Stimulated activated CD4-positive, alpha-beta T cell treated with anti-CD3 and anti-CD28 coated beads, Interleukin-4, amount 100 ng/mL, for 4 hours (primary cell): Measurements from ENCODE around the gene ST3GAL4.
"Not testable (repeated sequence)": the region's sequence is repeated elsewhere in the genome, so short reads cannot be mapped to it uniquely, and the experiment has no call there.

ENCODE experiments used
- DNase-seq, 2 experiments: peaks; one replicate each; pipeline ENCODE4 v3.0.0-alpha.2; 2020

ST3GAL4 gene

GRCh38 chr11:126366064-126366822, 10.8 kb downstream of the ST3GAL4 start:
- no peak for DNase-seq

DNA sequence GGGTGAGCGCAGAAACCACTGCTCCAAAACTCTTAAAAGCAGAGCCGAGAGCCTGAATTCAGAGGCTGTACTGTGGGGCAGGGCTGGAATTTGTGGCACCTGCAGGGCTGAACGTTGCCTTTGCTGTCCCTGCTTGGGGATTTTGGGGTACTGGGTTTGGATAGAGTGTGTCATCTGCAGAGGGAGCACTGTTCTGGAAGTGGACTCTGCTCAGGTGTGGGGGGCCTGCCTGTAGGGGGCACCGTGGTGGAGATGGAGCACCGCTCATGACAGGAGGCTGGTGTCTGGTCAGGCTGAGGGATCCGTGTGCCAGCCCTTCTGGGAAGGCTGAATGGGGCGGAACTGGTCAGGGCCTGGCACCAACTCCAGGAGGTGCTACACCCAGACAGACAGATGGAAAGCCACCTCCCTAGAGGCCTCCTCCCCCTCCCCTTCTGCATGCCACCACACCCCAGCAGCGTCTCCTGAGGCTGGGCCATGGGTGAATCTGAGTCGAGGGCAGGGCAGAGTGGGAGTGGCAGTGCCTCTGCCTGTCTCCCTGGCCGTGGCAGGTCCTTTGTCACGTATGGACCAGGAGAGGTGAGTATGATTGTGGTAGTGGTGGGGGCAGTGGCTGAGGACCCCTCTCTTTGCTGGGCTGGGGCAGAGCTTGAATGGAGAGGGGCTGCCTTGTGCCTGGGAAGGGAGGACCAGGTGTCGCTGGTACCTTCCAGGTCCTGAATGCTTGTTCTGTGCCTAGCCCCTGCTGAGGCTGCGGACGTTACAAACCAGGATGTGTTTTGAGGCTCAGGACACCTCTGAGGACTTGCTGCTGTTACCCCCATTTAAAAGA, 11.6 kb downstream of the ST3GAL4 start:
- not testable (repeated sequence) for DNase-seq

DNA sequence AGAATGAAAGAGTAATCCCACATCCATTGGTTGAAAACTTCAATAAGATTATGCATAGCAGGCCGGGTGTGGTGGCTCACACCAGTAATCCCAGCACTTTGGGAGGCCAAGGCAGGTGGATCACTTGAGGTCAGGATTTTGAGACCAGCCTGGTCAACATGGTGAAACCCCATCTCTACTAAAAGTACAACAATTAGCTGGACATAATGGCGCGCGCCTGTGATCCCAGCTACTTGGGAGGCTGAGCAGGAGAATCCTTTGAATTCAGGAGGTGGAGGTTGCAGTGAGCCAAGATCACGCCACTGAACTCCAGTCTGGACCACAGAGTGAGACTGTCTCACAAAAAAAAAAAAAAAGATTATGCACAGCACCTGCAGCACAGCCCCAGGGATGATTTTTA, 12.3 kb downstream of the ST3GAL4 start:
- DNase-seq: not testable (repeated sequence)

- DNase-seq: not testable (repeated sequence)
Observed at GRCh38 chr11:126368336-126369119, 13.0 kb downstream of the ST3GAL4 start.

DNA sequence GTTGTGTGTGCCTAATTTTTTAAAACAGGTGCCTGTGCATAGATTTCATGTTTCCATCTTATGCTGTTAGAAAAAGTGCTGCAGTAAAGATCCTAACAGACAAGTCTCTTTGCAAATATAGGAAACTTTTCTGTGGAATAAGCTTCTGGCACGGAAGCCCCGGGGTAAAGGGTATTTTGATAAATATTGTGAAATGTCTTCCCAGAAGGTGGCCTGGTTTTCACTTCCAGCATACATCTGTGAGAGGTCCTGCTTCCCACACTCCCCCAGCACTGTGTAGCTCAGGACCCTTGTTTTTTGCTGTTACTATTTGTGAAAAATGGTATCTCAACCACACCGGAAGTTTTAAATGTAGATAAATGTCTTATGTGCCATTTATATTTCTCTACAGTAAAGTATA, 14.5 kb downstream of the ST3GAL4 start:
- no peak for DNase-seq

- DNase-seq: no peak
Observed at GRCh38 chr11:126371595-126371994, 16.1 kb downstream of the ST3GAL4 start.

GRCh38 chr11:126373389-126374066, 18.0 kb downstream of the ST3GAL4 start:
- DNase-seq: not testable (repeated sequence)

DNA sequence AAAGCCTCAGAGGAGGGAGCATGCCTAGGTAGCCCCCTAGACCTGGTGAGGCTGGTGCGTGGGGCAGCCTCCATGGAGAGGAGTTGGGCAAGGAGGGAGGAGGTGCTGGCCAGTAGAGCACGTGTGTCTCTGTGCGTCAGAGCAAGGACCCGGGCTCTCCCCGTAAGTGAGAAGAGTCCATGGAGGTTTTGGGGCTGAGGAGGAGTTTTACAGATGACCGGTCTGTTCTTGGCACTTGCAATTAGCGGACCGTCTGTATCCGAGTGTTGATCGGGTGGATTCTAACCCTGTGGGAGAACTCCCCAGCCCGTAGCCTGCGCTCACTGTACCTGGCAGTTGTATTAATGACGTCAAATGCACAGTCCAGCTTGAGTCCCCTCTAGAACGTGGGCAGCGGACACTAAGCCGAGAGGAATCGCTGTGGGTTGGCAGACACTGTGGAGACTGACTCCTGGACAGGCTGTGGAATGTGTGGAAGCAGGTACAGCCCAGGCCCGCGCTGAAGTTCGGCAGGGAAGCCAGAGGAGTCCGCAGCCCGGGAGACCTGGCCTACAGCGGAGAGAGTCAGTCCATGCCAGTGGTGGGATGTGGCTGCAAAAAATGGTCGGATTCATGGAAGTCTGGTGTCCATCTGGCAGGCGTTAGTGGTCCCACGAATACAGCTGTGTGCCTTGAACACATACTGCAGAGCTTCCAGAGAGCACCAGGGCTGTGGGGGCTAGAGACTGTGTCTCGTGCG, 19.2 kb downstream of the ST3GAL4 start:
- DNase-seq: not testable (repeated sequence)

- DNase-seq: no peak
Observed at GRCh38 chr11:126375726-126376125, 20.2 kb downstream of the ST3GAL4 start.

DNA sequence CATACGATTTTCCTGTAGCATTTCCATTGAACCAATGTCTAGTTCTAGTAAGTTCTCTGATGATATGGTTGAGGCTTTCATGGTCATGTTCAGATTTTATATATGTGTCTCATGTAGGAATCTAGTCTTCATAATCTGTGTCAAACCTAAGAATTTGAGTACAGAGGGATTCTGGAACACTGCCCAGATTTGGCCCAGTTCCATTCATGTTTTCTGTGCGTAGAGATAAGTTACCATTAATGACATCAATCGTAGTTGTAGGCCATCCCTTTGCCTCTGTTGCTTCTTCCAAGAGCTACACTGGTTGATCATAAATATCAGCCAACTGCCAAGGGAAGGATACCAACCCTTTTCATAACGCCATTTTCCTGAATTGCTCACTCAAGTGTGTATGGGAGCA, 23.3 kb downstream of the ST3GAL4 start:
- no peak for DNase-seq

DNA sequence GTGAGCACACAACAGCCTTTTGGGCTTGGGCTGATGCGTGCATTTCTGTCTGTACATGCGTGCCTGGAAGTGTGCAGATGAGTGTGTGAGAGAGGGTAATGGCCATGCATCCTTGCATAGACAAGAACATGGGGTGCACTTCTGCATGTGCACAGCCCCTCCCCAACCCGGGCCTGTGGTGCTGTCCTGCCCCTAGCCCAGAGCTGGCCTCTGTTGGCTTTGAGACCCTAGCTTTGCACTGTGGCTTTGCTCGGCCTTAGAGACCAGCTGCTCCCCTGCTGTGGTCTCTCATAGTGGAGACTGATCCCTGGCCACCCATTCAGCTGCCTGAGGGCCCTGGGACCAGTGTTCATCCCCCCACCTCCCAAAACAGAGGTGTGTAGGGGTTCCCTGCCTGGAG, 25.4 kb downstream of the ST3GAL4 start:
- no peak for DNase-seq

DNA sequence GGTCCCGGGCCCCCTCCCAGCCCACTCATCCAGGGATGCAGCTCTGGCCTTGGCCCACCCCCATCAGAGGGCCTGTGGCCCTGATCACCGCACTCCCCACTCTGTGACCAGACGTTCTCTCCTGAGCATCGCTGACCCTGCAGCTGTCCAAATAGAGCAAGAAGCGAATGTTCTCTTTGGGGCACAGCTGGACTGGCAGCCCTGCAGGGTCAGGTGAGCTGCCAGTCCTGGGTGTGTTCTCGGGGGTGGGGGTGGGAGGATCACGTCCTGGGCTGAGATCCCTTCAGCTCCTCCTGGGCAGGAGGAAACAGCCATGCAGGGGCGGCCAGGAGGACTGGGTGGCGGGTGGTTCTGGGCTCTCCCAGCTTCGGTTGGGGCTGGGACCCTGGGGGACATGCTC, 26.5 kb downstream of the ST3GAL4 start:
- not testable (repeated sequence) for DNase-seq

GRCh38 chr11:126382641-126383040, 27.2 kb downstream of the ST3GAL4 start:
- not testable (repeated sequence) for DNase-seq

- no peak for DNase-seq
Observed at GRCh38 chr11:126383339-126384335, 28.2 kb downstream of the ST3GAL4 start.

GRCh38 chr11:126384449-126385070, 29.1 kb downstream of the ST3GAL4 start:
- no peak for DNase-seq

GRCh38 chr11:126385991-126386728, 30.7 kb downstream of the ST3GAL4 start:
- DNase-seq: no peak

GRCh38 chr11:126386729-126387071, 31.2 kb downstream of the ST3GAL4 start:
- not testable (repeated sequence) for DNase-seq

- no peak for DNase-seq
Observed at GRCh38 chr11:126387857-126388256, 32.4 kb downstream of the ST3GAL4 start.

GRCh38 chr11:126390272-126390867, 34.9 kb downstream of the ST3GAL4 start:
- no peak for DNase-seq
